SK-N-SH (cell line): Measurements from ENCODE around the gene CAMK2B. TPM values are rescaled to one million over a fixed set of nuclear protein-coding genes. Genes with fewer than 3 reads are reported as not detected.

Experiments used
- CTCF ChIA-PET: fragments of 300-600, 350-600 bp; formaldehyde crosslinking; extraction: SDS; loops from one replicate; lab custom pipeline; 2021; lab: Yijun Ruan, JAX
- POLR2A ChIA-PET: fragments of 350-600 bp; sonication (Branson Sonifier 250); formaldehyde crosslinking; extraction: SDS; loops from one replicate; lab custom pipeline; 2020; ENCODE audit warnings: antibody characterized with exemption, inconsistent platforms; lab: Yijun Ruan, JAX
- DNase-seq: peaks from one replicate; pipeline ENCODE4 v3.0.0; 2012
- H2AFZ ChIP-seq: fragments of 200-600 bp; sonication (generic); 2 replicates; pipeline ENCODE4 v1.8.1; 2016; ENCODE audit warnings: antibody characterized with exemption, mild to moderate bottlenecking, low read depth
- H3F3A ChIP-seq: fragments of 200-600 bp; sonication (generic); replicated peaks from 2 replicates; pipeline ENCODE3; 2016; ENCODE audit warnings: antibody characterized with exemption, mild to moderate bottlenecking; ENCODE audit not compliant: insufficient read depth
- H3K27ac ChIP-seq, 2 experiments: fragments of 200-500 bp in 1 of 2; fragments of 200-600 bp in 1 of 2; sonication (Bioruptor generic) in 1 of 2; sonication (generic), shearing (Covaris generic) in 1 of 2; 2 replicates each; pipeline versions ENCODE4 v1.5.1 to v1.6.1; 2014 to 2016; ENCODE audit warnings: low read depth in 2 of 2, inconsistent platforms in 1 of 2, low read length in 1 of 2, mild to moderate bottlenecking in 1 of 2, mixed read lengths in 1 of 2
- H3K27me3 ChIP-seq: fragments of 200-600 bp; sonication (generic), shearing (Covaris generic); 2 replicates; pipeline ENCODE4 v1.6.1; 2016; ENCODE audit warnings: mixed run types; ENCODE audit not compliant: insufficient read depth
- H3K36me3 ChIP-seq, 2 experiments: fragments of 200-500 bp in 1 of 2; fragments of 200-600 bp in 1 of 2; sonication (Bioruptor generic) in 1 of 2; sonication (generic) in 1 of 2; replicated peaks in 1 of 2; 2 replicates each; pipeline versions ENCODE3 to v1.5.1; 2014 to 2016; ENCODE audit warnings: low read length in 1 of 2, mild to moderate bottlenecking in 1 of 2; ENCODE audit not compliant: insufficient read depth in 2 of 2, control insufficient read depth in 1 of 2
- H3K4me1 ChIP-seq, 2 experiments: fragments of 200-500 bp in 1 of 2; fragments of 200-600 bp in 1 of 2; sonication (Bioruptor generic) in 1 of 2; sonication (generic), shearing (Covaris generic) in 1 of 2; 2 replicates each; pipeline versions ENCODE4 v1.5.1 to v1.6.1; 2014 to 2016; ENCODE audit warnings: low read depth in 1 of 2, low read length in 1 of 2, mixed run types in 1 of 2; ENCODE audit not compliant: insufficient read depth in 2 of 2, control insufficient read depth in 1 of 2
- H3K4me2 ChIP-seq: fragments of 200-600 bp; sonication (generic), shearing (Covaris generic); 2 replicates; pipeline ENCODE4 v1.6.1; 2017; ENCODE audit warnings: mixed run types
- H3K4me3 ChIP-seq, 2 experiments: fragments of 200-500 bp in 1 of 2; fragments of 200-600 bp in 1 of 2; sonication (Bioruptor generic) in 1 of 2; sonication (generic), shearing (Covaris generic) in 1 of 2; 2 replicates each; pipeline versions ENCODE4 v1.5.1 to v1.8.1; 2014 to 2016; ENCODE audit warnings: low read depth in 2 of 2, inconsistent platforms in 1 of 2, low read length in 1 of 2, mild to moderate bottlenecking in 1 of 2, mixed read lengths in 1 of 2, moderate library complexity in 1 of 2
- H3K79me2 ChIP-seq: fragments of 200-600 bp; sonication (generic); 2 replicates; pipeline ENCODE4 v1.8.1; 2017; ENCODE audit warnings: mild to moderate bottlenecking; ENCODE audit not compliant: insufficient read depth
- H3K9ac ChIP-seq: fragments of 200-600 bp; sonication (generic); 2 replicates; pipeline ENCODE4 v1.6.1; 2017; ENCODE audit warnings: mixed run types
- H3K9me2 ChIP-seq: fragments of 200-600 bp; sonication (generic); 2 replicates; pipeline ENCODE4 v1.6.1; 2017; ENCODE audit warnings: mixed run types
- H3K9me3 ChIP-seq: fragments of 200-600 bp; sonication (generic); 2 replicates; pipeline ENCODE4 v1.6.1; 2017; ENCODE audit warnings: mixed run types, mild to moderate bottlenecking, moderate library complexity
- H4K20me1 ChIP-seq: fragments of 200-600 bp; sonication (generic); 2 replicates; pipeline ENCODE4 v1.6.1; 2017; ENCODE audit warnings: mild to moderate bottlenecking, mixed run types; ENCODE audit not compliant: insufficient read depth
- EP300 ChIP-seq, 2 experiments: IDR thresholded peaks; 2 replicates each; pipeline versions ENCODE4 v1.4.0 to v1.6.1; 2012; ENCODE audit warnings: borderline replicate concordance in 1 of 2, low read depth in 1 of 2, low read length in 1 of 2
- GABPA ChIP-seq: IDR thresholded peaks from 2 replicates; pipeline ENCODE4 v1.4.0; 2012; ENCODE audit warnings: low read depth, mild to moderate bottlenecking
- IRF3 ChIP-seq: fragments of 150-350 bp; IDR thresholded peaks from 2 replicates; pipeline ENCODE4 v1.6.1; 2016; ENCODE audit warnings: mild to moderate bottlenecking, low read depth, low read length
- JUND ChIP-seq: IDR thresholded peaks from 2 replicates; pipeline ENCODE4 v1.4.0; 2012
- MEF2A ChIP-seq: IDR thresholded peaks from 2 replicates; pipeline ENCODE4 v1.4.0; 2012; ENCODE audit warnings: low read depth, borderline replicate concordance
- NFIC ChIP-seq: IDR thresholded peaks from 2 replicates; pipeline ENCODE4 v1.4.0; 2012; ENCODE audit warnings: borderline replicate concordance
- NRF1 ChIP-seq: IDR thresholded peaks from 2 replicates; pipeline ENCODE4 v1.6.1; 2012; ENCODE audit warnings: low read depth, mild to moderate bottlenecking, low read length
- RCOR1 ChIP-seq: fragments of 150-350 bp; IDR thresholded peaks from 2 replicates; pipeline ENCODE4 v1.6.1; 2017; ENCODE audit warnings: antibody characterized with exemption, low read length
- RFX5 ChIP-seq: IDR thresholded peaks from 2 replicates; pipeline ENCODE4 v1.6.1; 2012; ENCODE audit warnings: mild to moderate bottlenecking, improper control_type of control experiment, low read length
- SIN3A ChIP-seq: IDR thresholded peaks from 2 replicates; pipeline ENCODE4 v1.6.1; 2012; ENCODE audit warnings: low read depth, mild to moderate bottlenecking, low read length, moderate library complexity, borderline replicate concordance
- SMC3 ChIP-seq: IDR thresholded peaks from 2 replicates; pipeline ENCODE4 v1.6.1; 2012; ENCODE audit warnings: low read depth, low read length, improper control_type of control experiment
- TAF1 ChIP-seq: IDR thresholded peaks from 2 replicates; pipeline ENCODE4 v1.6.1; 2012; ENCODE audit warnings: low read depth, mild to moderate bottlenecking, low read length, moderate library complexity, borderline replicate concordance
- USF1 ChIP-seq: IDR thresholded peaks from 2 replicates; pipeline ENCODE4 v1.4.0; 2012; ENCODE audit warnings: low read depth, borderline replicate concordance
- WGBS: methylation state at CpG from one replicate; pipeline ENCODE4 v1.1.6; 2017; ENCODE audit warnings: low lambda C conversion rate; 5-methylcytosine and 5-hydroxymethylcytosine counted together
- polyA plus RNA-seq, 3 experiments: library from polyadenylated mRNA; depleted of rRNA; stranded (reverse); fragments of >200 nt; gene quantifications; 2 replicates each; pipeline ENCODE4 v1.2.3, GENCODE V29; 2012
- TF ChIP-seq, protein P1 (sequence below): IDR thresholded peaks from 2 replicates; pipeline ENCODE4; 2012
- TF ChIP-seq, protein P2 (sequence below): fragments of 200-600 bp; sonication (generic); IDR thresholded peaks from 2 replicates; pipeline ENCODE4 v1.6.1; 2017; ENCODE audit warnings: antibody characterized with exemption, mild to moderate bottlenecking, moderate library complexity
- TF ChIP-seq, protein P3 (sequence below): IDR thresholded peaks from 2 replicates; pipeline ENCODE4 v1.4.0; 2012; ENCODE audit warnings: low read depth
- TF ChIP-seq, protein P4 (sequence below): fragments of 150-350 bp; IDR thresholded peaks from 2 replicates; pipeline ENCODE4 v1.6.1; 2017; ENCODE audit warnings: antibody characterized with exemption, low read length, low read depth, borderline replicate concordance

The CAMK2B gene
- polyA plus RNA-seq, 1 of the 3 experiments (the other 2 are of a cell fraction) = 0.20 TPM

DNA sequence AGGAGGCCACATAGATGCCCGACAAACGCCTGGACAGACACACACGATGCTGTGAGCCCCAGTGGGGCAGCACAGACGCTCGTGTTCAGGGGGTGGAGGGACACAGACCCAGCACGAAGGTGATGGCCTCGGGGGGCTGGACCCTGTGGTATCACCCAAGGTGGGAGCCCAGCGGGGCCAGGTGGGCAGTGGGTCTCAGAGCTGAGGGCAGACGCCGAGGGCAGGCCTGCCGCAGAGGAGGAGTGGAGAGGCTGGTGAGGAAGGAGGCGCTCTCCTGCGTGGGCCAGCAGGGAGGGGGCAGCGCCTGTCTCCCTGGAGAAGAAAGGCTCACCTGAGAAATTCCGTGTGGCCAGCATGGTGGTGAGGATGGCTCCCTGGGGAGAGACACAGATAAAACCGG is 85.0 kb downstream of the CAMK2B start (continued):
- no peak for TF ChIP-seq GABPA
- no peak for TF ChIP-seq JUND
- TF ChIP-seq RCOR1 = no peak

- no peaks in the 10 kb centered on the region for H3K9me3 ChIP-seq
- no peak overlapping the region for H3K4me2 ChIP-seq
- H3F3A ChIP-seq = no peaks in the 10 kb centered on the region
- no peaks in the 10 kb centered on the region for H3K27me3 ChIP-seq
- H2AFZ ChIP-seq = no peak overlapping the region
- H3K9me2 ChIP-seq = no peaks in the 10 kb centered on the region
- no peaks in the 10 kb centered on the region for H3K79me2 ChIP-seq
- 53% methylated on average over 23 of the region's 24 CpGs for WGBS
- CTCF ChIA-PET = interaction anchor here (2.4 to 5.7 kb wide), 2 partner anchors 16 to 252 kb away, joined by 16 to 70 read pairs; partner anchors contain the start of gene NUDCD3
- peaks cover 0 to 49% of the 10 kb centered on the region in 2 experiments; a peak in 1 of 4 replicates for H3K4me1 ChIP-seq
- DNase-seq = no peak
- H3K27ac ChIP-seq = no peak overlapping the region
- POLR2A ChIA-PET = no interaction called here
- no peak for TF ChIP-seq MEF2A
- TF ChIP-seq, protein P1, sequence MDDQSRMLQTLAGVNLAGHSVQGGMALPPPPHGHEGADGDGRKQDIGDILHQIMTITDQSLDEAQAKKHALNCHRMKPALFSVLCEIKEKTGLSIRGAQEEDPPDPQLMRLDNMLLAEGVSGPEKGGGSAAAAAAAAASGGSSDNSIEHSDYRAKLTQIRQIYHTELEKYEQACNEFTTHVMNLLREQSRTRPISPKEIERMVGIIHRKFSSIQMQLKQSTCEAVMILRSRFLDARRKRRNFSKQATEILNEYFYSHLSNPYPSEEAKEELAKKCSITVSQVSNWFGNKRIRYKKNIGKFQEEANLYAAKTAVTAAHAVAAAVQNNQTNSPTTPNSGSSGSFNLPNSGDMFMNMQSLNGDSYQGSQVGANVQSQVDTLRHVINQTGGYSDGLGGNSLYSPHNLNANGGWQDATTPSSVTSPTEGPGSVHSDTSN = no peak
- TF ChIP-seq NFIC = no peak
- no peak for TF ChIP-seq IRF3
- no peak for TF ChIP-seq SIN3A
- no peak for TF ChIP-seq SMC3
- no peak for TF ChIP-seq NRF1
- TF ChIP-seq USF1 = no peak
- TF ChIP-seq, protein P2, sequence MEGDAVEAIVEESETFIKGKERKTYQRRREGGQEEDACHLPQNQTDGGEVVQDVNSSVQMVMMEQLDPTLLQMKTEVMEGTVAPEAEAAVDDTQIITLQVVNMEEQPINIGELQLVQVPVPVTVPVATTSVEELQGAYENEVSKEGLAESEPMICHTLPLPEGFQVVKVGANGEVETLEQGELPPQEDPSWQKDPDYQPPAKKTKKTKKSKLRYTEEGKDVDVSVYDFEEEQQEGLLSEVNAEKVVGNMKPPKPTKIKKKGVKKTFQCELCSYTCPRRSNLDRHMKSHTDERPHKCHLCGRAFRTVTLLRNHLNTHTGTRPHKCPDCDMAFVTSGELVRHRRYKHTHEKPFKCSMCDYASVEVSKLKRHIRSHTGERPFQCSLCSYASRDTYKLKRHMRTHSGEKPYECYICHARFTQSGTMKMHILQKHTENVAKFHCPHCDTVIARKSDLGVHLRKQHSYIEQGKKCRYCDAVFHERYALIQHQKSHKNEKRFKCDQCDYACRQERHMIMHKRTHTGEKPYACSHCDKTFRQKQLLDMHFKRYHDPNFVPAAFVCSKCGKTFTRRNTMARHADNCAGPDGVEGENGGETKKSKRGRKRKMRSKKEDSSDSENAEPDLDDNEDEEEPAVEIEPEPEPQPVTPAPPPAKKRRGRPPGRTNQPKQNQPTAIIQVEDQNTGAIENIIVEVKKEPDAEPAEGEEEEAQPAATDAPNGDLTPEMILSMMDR = no peak
- no peak for TF ChIP-seq RCOR1
- no peak for TF ChIP-seq EP300 (IDR thresholded peaks at IDR 0.05; ENCODE audit: borderline replicate concordance in 1 of 2, low read depth in 1 of 2, low read length in 1 of 2)
- no peak for TF ChIP-seq TAF1
- no peak for TF ChIP-seq RFX5
- TF ChIP-seq JUND = no peak
- TF ChIP-seq, protein P3, sequence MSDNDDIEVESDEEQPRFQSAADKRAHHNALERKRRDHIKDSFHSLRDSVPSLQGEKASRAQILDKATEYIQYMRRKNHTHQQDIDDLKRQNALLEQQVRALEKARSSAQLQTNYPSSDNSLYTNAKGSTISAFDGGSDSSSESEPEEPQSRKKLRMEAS = no peak
- TF ChIP-seq, protein P4, sequence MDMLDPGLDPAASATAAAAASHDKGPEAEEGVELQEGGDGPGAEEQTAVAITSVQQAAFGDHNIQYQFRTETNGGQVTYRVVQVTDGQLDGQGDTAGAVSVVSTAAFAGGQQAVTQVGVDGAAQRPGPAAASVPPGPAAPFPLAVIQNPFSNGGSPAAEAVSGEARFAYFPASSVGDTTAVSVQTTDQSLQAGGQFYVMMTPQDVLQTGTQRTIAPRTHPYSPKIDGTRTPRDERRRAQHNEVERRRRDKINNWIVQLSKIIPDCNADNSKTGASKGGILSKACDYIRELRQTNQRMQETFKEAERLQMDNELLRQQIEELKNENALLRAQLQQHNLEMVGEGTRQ = no peak
- H3K4me3 ChIP-seq = no peak overlapping the region
- no peaks in the 10 kb centered on the region for H4K20me1 ChIP-seq
- H3K36me3 ChIP-seq = no peaks in the 10 kb centered on the region
- H3K9ac ChIP-seq = no peak overlapping the region
Measured at GRCh38 chr7:44239361-44239760, 86.0 kb downstream of the CAMK2B start.
